Endothelial cell of umbilical vein (primary cell): ENCODE measurements around the gene MAN1A1. TPM values are rescaled to one million over a fixed set of nuclear protein-coding genes. Genes with fewer than 3 reads are reported as not detected.

Experiments
- BruUV-seq: library from RNA; stranded (reverse); fragments of 400-500 nt; replicated peaks from 2 replicates; lab custom pipeline; 2021; lab: Mats Ljungman, UMichigan
- CTCF ChIA-PET: fragments of 300-600, 350-600 bp; sonication (Branson Sonifier 250); formaldehyde crosslinking; loops from one replicate; lab custom pipeline; 2021; ENCODE audit warnings: antibody characterized with exemption, inconsistent platforms; lab: Charles Lee
- POLR2A ChIA-PET: fragments of 300-600, 350-600 bp; sonication (Branson Sonifier 250); formaldehyde crosslinking; loops from one replicate; lab custom pipeline; 2021; ENCODE audit warnings: antibody characterized with exemption, inconsistent platforms; lab: Charles Lee
- DNase-seq: peaks from one replicate; pipeline ENCODE4 v3.0.0-alpha.2; 2011; ENCODE audit warnings: low read depth, low spot score
- FAIRE-seq: peaks from 2 replicates; lab custom pipeline; 2011; peaks lifted over from hg19 to GRCh38; lab: Jason Lieb, UNC
- H2AFZ ChIP-seq: 2 replicates; pipeline ENCODE4 v1.6.0; 2012; ENCODE audit warnings: low read depth, low read length, control low read depth, inconsistent platforms
- H3K27ac ChIP-seq: 2 replicates; pipeline ENCODE4 v1.5.1; 2011; ENCODE audit warnings: low read depth, mild to moderate bottlenecking, control low read depth, low read length, moderate library complexity; ENCODE audit not compliant: insufficient read depth
- H3K27me3 ChIP-seq, 2 experiments: 2 replicates each; pipeline versions ENCODE4 v1.6.0 to v1.6.1; 2011; ENCODE audit warnings: low read length in 2 of 2, mixed read lengths in 1 of 2; ENCODE audit not compliant: control insufficient read depth in 2 of 2, insufficient read depth in 2 of 2
- H3K36me3 ChIP-seq, 2 experiments: 2 replicates in 1 of 2; 3 replicates in 1 of 2; pipeline ENCODE4 v1.5.1; 2011; ENCODE audit warnings: low read length in 2 of 2, mild to moderate bottlenecking in 1 of 2, moderate library complexity in 1 of 2; ENCODE audit not compliant: control insufficient read depth in 2 of 2, insufficient read depth in 2 of 2; ENCODE audit errors: extremely low read depth in 1 of 2
- H3K4me1 ChIP-seq: 3 replicates; pipeline ENCODE4 v1.5.1; 2011; ENCODE audit warnings: mild to moderate bottlenecking, low read length; ENCODE audit not compliant: control insufficient read depth, insufficient read depth; ENCODE audit errors: extremely low read depth
- H3K4me2 ChIP-seq: 2 replicates; pipeline ENCODE4 v1.6.1; 2011; ENCODE audit warnings: low read length, control low read depth, mixed read lengths; ENCODE audit not compliant: insufficient read depth
- H3K4me3 ChIP-seq, 3 experiments: fragments of 200-600 bp in 1 of 3; sonication (generic), shearing (Covaris generic) in 1 of 3; replicated peaks in 1 of 3; 2 replicates each; pipeline ENCODE4 v1.5.1; 2011 to 2016; ENCODE audit warnings: control low read depth in 3 of 3, low read length in 3 of 3, mild to moderate bottlenecking in 2 of 3, inconsistent platforms in 1 of 3, low read depth in 1 of 3, moderate library complexity in 1 of 3; ENCODE audit not compliant: insufficient read depth in 1 of 3
- H3K79me2 ChIP-seq: 2 replicates; pipeline ENCODE4 v1.6.0; 2012; ENCODE audit warnings: low read length, inconsistent platforms; ENCODE audit not compliant: control insufficient read depth, insufficient read depth
- H3K9ac ChIP-seq: replicated peaks from 2 replicates; pipeline ENCODE3; 2011; ENCODE audit warnings: low read length, control low read depth; ENCODE audit not compliant: insufficient read depth; ENCODE audit errors: extremely low read depth
- H3K9me1 ChIP-seq: replicated peaks from 3 replicates; pipeline ENCODE4 v1.6.0; 2011; ENCODE audit warnings: mild to moderate bottlenecking, low read length; ENCODE audit not compliant: control insufficient read depth, insufficient read depth; ENCODE audit errors: extremely low read depth
- H3K9me3 ChIP-seq: replicated peaks from 2 replicates; pipeline ENCODE4 v1.5.1; 2012; ENCODE audit warnings: low read length, inconsistent platforms; ENCODE audit not compliant: control insufficient read depth, insufficient read depth
- H4K20me1 ChIP-seq: replicated peaks from 2 replicates; pipeline ENCODE3; 2011; ENCODE audit warnings: mild to moderate bottlenecking, low read length; ENCODE audit not compliant: control insufficient read depth, insufficient read depth; ENCODE audit errors: extremely low read depth
- EZH2 ChIP-seq: IDR thresholded peaks from 2 replicates; pipeline ENCODE4 v1.6.1; 2012; ENCODE audit warnings: borderline replicate concordance, low read depth, mild to moderate bottlenecking, moderate library complexity, low read length, inconsistent platforms; ENCODE audit not compliant: severe bottlenecking
- FOS ChIP-seq: IDR thresholded peaks from 2 replicates; pipeline ENCODE4 v1.6.1; 2011; ENCODE audit warnings: mild to moderate bottlenecking, low read length, moderate library complexity, borderline replicate concordance; ENCODE audit not compliant: insufficient read depth
- GATA2 ChIP-seq: IDR thresholded peaks from 2 replicates; pipeline ENCODE4 v1.7.0; 2011; ENCODE audit warnings: low read depth, mild to moderate bottlenecking, moderate library complexity, mixed read lengths, low read length; ENCODE audit not compliant: insufficient read length, insufficient read depth
- JUN ChIP-seq: IDR thresholded peaks from 2 replicates; pipeline ENCODE4 v1.6.1; 2011; ENCODE audit warnings: borderline replicate concordance, low read depth; ENCODE audit not compliant: insufficient read length, insufficient read depth
- MAX ChIP-seq: IDR thresholded peaks from 2 replicates; pipeline ENCODE4 v1.6.1; 2011; ENCODE audit not compliant: insufficient read depth, insufficient read length
- MYC ChIP-seq: IDR thresholded peaks from one replicate; pipeline ENCODE4 v1.6.1; 2011; ENCODE audit warnings: mild to moderate bottlenecking, low read depth, low read length
- POLR2A ChIP-seq: IDR thresholded peaks from 2 replicates; pipeline ENCODE4 v1.6.1; 2012; ENCODE audit warnings: low read depth, mild to moderate bottlenecking, control low read depth, low read length
- POLR2AphosphoS5 ChIP-seq: IDR thresholded peaks from 2 replicates; pipeline ENCODE4 v1.6.1; 2012; ENCODE audit warnings: low read depth, mild to moderate bottlenecking, control low read depth, low read length, moderate library complexity; ENCODE audit not compliant: insufficient read depth
- dilution Hi-C: fragments of 300-500 bp; cut with MboI; formaldehyde crosslinking; loops from one replicate; pipeline ENCODE4 v1.15.0; 2019; ENCODE audit warnings: low sequenced_read_pairs; ENCODE audit not compliant: extremely low pct_ligation_motif_present
- intact Hi-C: fragments of 100-400 bp; cut with micrococcal nuclease; formaldehyde crosslinking; loops from one replicate; pipeline ENCODE4 v1.10.0; 2022
- polyA plus RNA-seq, 4 experiments: library from polyadenylated mRNA; depleted of rRNA in 3 of 4; stranded (reverse) in 3 of 4; unstranded in 1 of 4; fragments of >200 nt; gene quantifications; 2 replicates each; pipeline versions ENCODE4 v1.2.1 to v1.2.3, GENCODE V29; 2011 to 2012; ENCODE audit warnings: missing spikeins in 1 of 4
- total RNA-seq: library from RNA; stranded (reverse); gene quantifications from 2 replicates; pipeline ENCODE4 v1.2.3, GENCODE V29; 2021
- TF ChIP-seq, protein P1 (sequence below), 2 donors: IDR thresholded peaks; 1 replicate in 1 of 2; 2 replicates in 1 of 2; pipeline ENCODE4 v1.5.1; 2011; ENCODE audit warnings: low read length in 2 of 2, mild to moderate bottlenecking in 2 of 2, moderate library complexity in 2 of 2, control low read depth in 1 of 2, inconsistent platforms in 1 of 2, low read depth in 1 of 2; ENCODE audit not compliant: insufficient read depth in 1 of 2; ENCODE audit errors: extremely low read depth in 1 of 2

The MAN1A1 gene
- total and polyA plus RNA-seq, 2 donors (not counting 3 experiments of a cell fraction or from before 2014, with no cell fraction given): 3.3 to 12.9 TPM

- H3K9ac ChIP-seq: no peak overlapping the region
- CTCF ChIA-PET: interaction anchor here (0.8 kb wide), 1 partner anchor 13 kb away, joined by 3 read pairs; no protein-coding TSS in a partner anchor
- POLR2A ChIA-PET: no interaction called here
- no peaks in the 10 kb centered on the region for H3K27me3 ChIP-seq
- no peaks in the 10 kb centered on the region for H3K4me1 ChIP-seq
- no peak for FAIRE-seq
- no peaks in the 10 kb centered on the region for H3K36me3 ChIP-seq
- no peak for DNase-seq
- H3K79me2 ChIP-seq: no peaks in the 10 kb centered on the region
- no peaks in the 10 kb centered on the region for H3K9me1 ChIP-seq
- TF ChIP-seq, protein P1, sequence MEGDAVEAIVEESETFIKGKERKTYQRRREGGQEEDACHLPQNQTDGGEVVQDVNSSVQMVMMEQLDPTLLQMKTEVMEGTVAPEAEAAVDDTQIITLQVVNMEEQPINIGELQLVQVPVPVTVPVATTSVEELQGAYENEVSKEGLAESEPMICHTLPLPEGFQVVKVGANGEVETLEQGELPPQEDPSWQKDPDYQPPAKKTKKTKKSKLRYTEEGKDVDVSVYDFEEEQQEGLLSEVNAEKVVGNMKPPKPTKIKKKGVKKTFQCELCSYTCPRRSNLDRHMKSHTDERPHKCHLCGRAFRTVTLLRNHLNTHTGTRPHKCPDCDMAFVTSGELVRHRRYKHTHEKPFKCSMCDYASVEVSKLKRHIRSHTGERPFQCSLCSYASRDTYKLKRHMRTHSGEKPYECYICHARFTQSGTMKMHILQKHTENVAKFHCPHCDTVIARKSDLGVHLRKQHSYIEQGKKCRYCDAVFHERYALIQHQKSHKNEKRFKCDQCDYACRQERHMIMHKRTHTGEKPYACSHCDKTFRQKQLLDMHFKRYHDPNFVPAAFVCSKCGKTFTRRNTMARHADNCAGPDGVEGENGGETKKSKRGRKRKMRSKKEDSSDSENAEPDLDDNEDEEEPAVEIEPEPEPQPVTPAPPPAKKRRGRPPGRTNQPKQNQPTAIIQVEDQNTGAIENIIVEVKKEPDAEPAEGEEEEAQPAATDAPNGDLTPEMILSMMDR (IDR thresholded peaks at IDR 0.05; ENCODE audit: extremely low read depth in 1 of 2, insufficient read depth in 1 of 2, low read depth in 1 of 2, low read length in 2 of 2): no peak
- TF ChIP-seq POLR2A (no peak), JUN (no peak), EZH2 (no peak), FOS (no peak), POLR2AphosphoS5 (no peak), GATA2 (no peak), MAX (no peak), MYC (no peak)
- H3K9me3 ChIP-seq: no peaks in the 10 kb centered on the region
- H3K27ac ChIP-seq: no peak overlapping the region
- dilution Hi-C loops: no loop called here
- intact Hi-C loops: no loop called here
- no peak overlapping the region for H3K4me3 ChIP-seq
- no peak overlapping the region for H3K4me2 ChIP-seq
- no peak overlapping the region for H2AFZ ChIP-seq
- no TSS peak for BruUV-seq
- no peaks in the 10 kb centered on the region for H4K20me1 ChIP-seq
Measured at GRCh38 chr6:119323931-119324330, 25.6 kb downstream of the MAN1A1 start.
